H1 (cell line): ENCODE measurements around the gene SLC35F6. TPM values are rescaled to one million over a fixed set of nuclear protein-coding genes. Genes with fewer than 3 reads are reported as not detected.
A peak's percentile ranks its signal among the peaks of the same experiment; 100 is the strongest.

Experiments
- CTCF ChIA-PET: fragments of 300-600 bp; sonication (Branson Sonifier 250); formaldehyde crosslinking; loops from one replicate; lab custom pipeline; 2021; ENCODE audit not compliant: partially characterized antibody; lab: Charles Lee
- POLR2A ChIA-PET: fragments of 300-600 bp; sonication (Branson Sonifier 250); formaldehyde crosslinking; loops from one replicate; lab custom pipeline; 2021; ENCODE audit warnings: inconsistent platforms; ENCODE audit not compliant: partially characterized antibody; lab: Charles Lee
- DNase-seq, 2 experiments: peaks; one replicate each; pipeline versions ENCODE4 v3.0.0 to v3.0.0-alpha.2; 2010 to 2022; ENCODE audit warnings: low spot score in 2 of 2, low read depth in 1 of 2, mixed read lengths in 1 of 2
- FAIRE-seq: peaks from 2 replicates; lab custom pipeline; 2011; peaks lifted over from hg19 to GRCh38; lab: Jason Lieb, UNC
- H2AFZ ChIP-seq: 2 replicates; pipeline ENCODE4 v1.8.1; 2012; ENCODE audit warnings: low read length, inconsistent platforms
- H2AK5ac ChIP-seq: 2 replicates; pipeline ENCODE4 v1.6.1; 2013; ENCODE audit warnings: low read depth, low read length
- H2BK120ac ChIP-seq: replicated peaks from 2 replicates; pipeline ENCODE3; 2013; ENCODE audit warnings: low read depth, low read length, inconsistent platforms
- H2BK12ac ChIP-seq: 2 replicates; pipeline ENCODE4 v1.6.1; 2013; ENCODE audit warnings: low read depth, low read length
- H2BK15ac ChIP-seq: 2 replicates; pipeline ENCODE4 v1.6.1; 2013; ENCODE audit warnings: low read length
- H2BK20ac ChIP-seq: 2 replicates; pipeline ENCODE4 v1.6.1; 2013; ENCODE audit warnings: low read length
- H2BK5ac ChIP-seq: 2 replicates; pipeline ENCODE4 v1.6.1; 2013; ENCODE audit warnings: low read depth, low read length
- H3K14ac ChIP-seq: 2 replicates; pipeline ENCODE4 v1.6.1; 2013; ENCODE audit warnings: inconsistent platforms; ENCODE audit not compliant: insufficient read length
- H3K18ac ChIP-seq: 2 replicates; pipeline ENCODE4 v1.6.1; 2013; ENCODE audit warnings: low read length; ENCODE audit errors: extremely low read depth
- H3K23ac ChIP-seq: 2 replicates; pipeline ENCODE4 v1.6.1; 2013; ENCODE audit warnings: inconsistent platforms; ENCODE audit not compliant: insufficient read length
- H3K23me2 ChIP-seq: 2 replicates; pipeline ENCODE4 v1.6.1; 2013; ENCODE audit warnings: low read depth, low read length
- H3K27ac ChIP-seq: 2 replicates; pipeline ENCODE4 v1.6.1; 2011; ENCODE audit warnings: low read depth, low read length, inconsistent platforms
- H3K27me3 ChIP-seq, 4 experiments: replicated peaks in 1 of 4; 1 replicate in 1 of 4; 2 replicates in 3 of 4; pipeline versions ENCODE4 v1.6.1 to v1.8.1; 2011 to 2013; ENCODE audit warnings: low read length in 3 of 4, mild to moderate bottlenecking in 3 of 4, inconsistent platforms in 2 of 4, mixed read lengths in 2 of 4, moderate library complexity in 1 of 4; ENCODE audit not compliant: control insufficient read depth in 3 of 4, insufficient read depth in 3 of 4; ENCODE audit errors: extremely low read depth in 1 of 4
- H3K36me3 ChIP-seq, 4 experiments: 2 replicates each; pipeline versions ENCODE4 v1.6.1 to v1.8.1; 2011 to 2013; ENCODE audit warnings: mild to moderate bottlenecking in 4 of 4, low read length in 3 of 4, moderate library complexity in 2 of 4, control low read depth in 1 of 4, inconsistent platforms in 1 of 4; ENCODE audit not compliant: insufficient read depth in 4 of 4, control insufficient read depth in 2 of 4
- H3K4ac ChIP-seq: replicated peaks from 2 replicates; pipeline ENCODE3; 2013; ENCODE audit warnings: low read length, low read depth, mixed read lengths, inconsistent platforms; ENCODE audit not compliant: insufficient read length
- H3K4me1 ChIP-seq, 4 experiments: replicated peaks in 1 of 4; 1 replicate in 1 of 4; 2 replicates in 3 of 4; pipeline versions ENCODE4 v1.6.1 to v1.8.1; 2011 to 2013; ENCODE audit warnings: low read length in 3 of 4, inconsistent platforms in 2 of 4, mixed read lengths in 1 of 4; ENCODE audit not compliant: insufficient read depth in 4 of 4, control insufficient read depth in 3 of 4
- H3K4me2 ChIP-seq, 2 experiments: 2 replicates each; pipeline versions ENCODE4 v1.6.1 to v1.8.1; 2011 to 2013; ENCODE audit warnings: low read depth in 2 of 2, low read length in 2 of 2, control low read depth in 1 of 2, inconsistent platforms in 1 of 2, mild to moderate bottlenecking in 1 of 2; ENCODE audit not compliant: insufficient read depth in 1 of 2
- H3K4me3 ChIP-seq, 4 experiments: fragments of 200-600, 300-600 bp in 1 of 4; sonication (generic), shearing (Covaris generic), sonication (Bioruptor Twin) in 1 of 4; 2 replicates each; pipeline versions ENCODE4 v1.5.1 to v1.8.1; 2011 to 2016; ENCODE audit warnings: low read length in 4 of 4, low read depth in 3 of 4, control low read depth in 2 of 4, inconsistent platforms in 2 of 4, mild to moderate bottlenecking in 2 of 4, mixed read lengths in 1 of 4, moderate library complexity in 1 of 4; ENCODE audit not compliant: insufficient read depth in 2 of 4; ENCODE audit errors: extremely low read depth in 1 of 4
- H3K56ac ChIP-seq: replicated peaks from 2 replicates; pipeline ENCODE3; 2013; ENCODE audit warnings: low read depth, mild to moderate bottlenecking, mixed read lengths, low read length, inconsistent platforms; ENCODE audit not compliant: insufficient read length
- H3K79me1 ChIP-seq: 2 replicates; pipeline ENCODE4 v1.6.1; 2013; ENCODE audit warnings: low read depth, low read length, control low read depth
- H3K79me2 ChIP-seq, 2 experiments: 2 replicates each; pipeline versions ENCODE4 v1.6.1 to v1.8.1; 2012 to 2013; ENCODE audit warnings: low read length in 2 of 2, mild to moderate bottlenecking in 2 of 2, inconsistent platforms in 1 of 2; ENCODE audit not compliant: insufficient read depth in 2 of 2, control insufficient read depth in 1 of 2
- H3K9ac ChIP-seq, 4 experiments: replicated peaks in 1 of 4; 1 replicate in 1 of 4; 2 replicates in 3 of 4; pipeline versions ENCODE4 v1.6.1 to v1.8.1; 2011 to 2013; ENCODE audit warnings: low read depth in 3 of 4, low read length in 3 of 4, control low read depth in 2 of 4, mild to moderate bottlenecking in 2 of 4, moderate library complexity in 2 of 4, inconsistent platforms in 1 of 4; ENCODE audit errors: extremely low read depth in 1 of 4
- H3K9me3 ChIP-seq, 2 experiments: 2 replicates each; pipeline versions ENCODE4 v1.6.1 to v1.8.1; 2012 to 2013; ENCODE audit warnings: mild to moderate bottlenecking in 2 of 2, moderate library complexity in 2 of 2, control low read depth in 1 of 2, inconsistent platforms in 1 of 2, low read depth in 1 of 2, low read length in 1 of 2, mixed read lengths in 1 of 2; ENCODE audit not compliant: insufficient read depth in 2 of 2
- H4K20me1 ChIP-seq, 2 experiments: replicated peaks in 1 of 2; 2 replicates each; pipeline versions ENCODE3 to v1.8.1; 2011 to 2013; ENCODE audit warnings: inconsistent platforms in 2 of 2, low read length in 2 of 2, mild to moderate bottlenecking in 1 of 2; ENCODE audit not compliant: insufficient read depth in 2 of 2, control insufficient read depth in 1 of 2
- H4K5ac ChIP-seq: 2 replicates; pipeline ENCODE4 v1.6.1; 2013; ENCODE audit warnings: low read length, low read depth, mixed read lengths, inconsistent platforms; ENCODE audit not compliant: insufficient read length
- H4K8ac ChIP-seq: 2 replicates; pipeline ENCODE4 v1.8.0; 2013; ENCODE audit warnings: mild to moderate bottlenecking, moderate library complexity, low read length, inconsistent platforms; ENCODE audit not compliant: insufficient read depth; ENCODE audit errors: extremely low read depth
- H4K91ac ChIP-seq: replicated peaks from 2 replicates; pipeline ENCODE3; 2013; ENCODE audit warnings: low read length, mixed read lengths, inconsistent platforms; ENCODE audit not compliant: insufficient read length
- EP300 ChIP-seq, 2 experiments: IDR thresholded peaks; 1 replicate in 1 of 2; 2 replicates in 1 of 2; pipeline ENCODE4 v1.6.1; 2011 to 2012; ENCODE audit warnings: low read depth in 2 of 2, low read length in 2 of 2, mild to moderate bottlenecking in 2 of 2, borderline replicate concordance in 1 of 2, inconsistent platforms in 1 of 2, moderate library complexity in 1 of 2
- KDM1A ChIP-seq: fragments of 200-600, 300-600 bp; sonication (generic); IDR thresholded peaks from 2 replicates; pipeline ENCODE4 v1.7.1; 2016; ENCODE audit warnings: mild to moderate bottlenecking, low read length, borderline replicate concordance
- RBBP5 ChIP-seq: IDR thresholded peaks from 2 replicates; pipeline ENCODE4 v1.7.1; 2012; ENCODE audit warnings: low read depth, mild to moderate bottlenecking, inconsistent platforms, low read length, moderate library complexity, borderline replicate concordance
- WGBS, 2 experiments: shearing (Covaris generic) in 1 of 2; methylation state at CpG; one replicate each; pipeline versions ENCODE4 v1.1.6 to v1.1.7; 2013 to 2015; ENCODE audit warnings: low lambda C conversion rate in 2 of 2, mixed read lengths in 2 of 2, inconsistent platforms in 1 of 2, low coverage in 1 of 2, missing lambda C conversion rate in 1 of 2; ENCODE audit not compliant: insufficient replicate concordance in 2 of 2, insufficient coverage in 1 of 2, insufficient read length in 1 of 2; ENCODE audit errors: extremely low coverage in 1 of 2, missing lambda C conversion rate in 1 of 2; 5-methylcytosine and 5-hydroxymethylcytosine counted together
- polyA plus RNA-seq, 7 experiments: library from polyadenylated mRNA; depleted of rRNA in 3 of 7; stranded (reverse) in 5 of 7; unstranded in 2 of 7; fragments of >200 nt in 5 of 7; fragments of 200-250 nt in 2 of 7; gene quantifications; 1 replicate in 5 of 7; 2 replicates in 1 of 7; 4 replicates in 1 of 7; pipeline versions ENCODE4 v1.2.1 to v1.2.3, GENCODE V29; 2011 to 2013; ENCODE audit warnings: missing spikeins in 2 of 7, mixed read lengths in 2 of 7
- total RNA-seq: library from RNA; stranded (reverse); fragmentation: NEBNext Ultra II Directional; extraction: Animal tissue kit (Norgen Biotek cat#: 25700); gene quantifications from 2 replicates; pipeline ENCODE4 v1.2.1, GENCODE V29; 2021

SLC35F6 gene
- total and polyA plus RNA-seq, 2 of the 8 experiments (the other 6 are each of a cell fraction or from before 2014, with no cell fraction given): 11.2 to 13.5 TPM

GRCh38 chr2:26786207-26787028 lies 22.3 kb downstream of the SLC35F6 start:
- TF ChIP-seq KDM1A (0 out of 2 replicates have a peak, but pooled peaks have one; percentile 37), EP300 (IDR thresholded peaks at IDR 0.05; ENCODE audit: borderline replicate concordance in 1 of 2, low read depth in 2 of 2, low read length in 2 of 2) (no peak), RBBP5 (0 out of 2 replicates have a peak, but pooled peaks have one; percentile 46)
- Histone ChIP-seq H2BK20ac (no peak overlapping the region), H3K9ac (peak overlapping the region; percentile 51 to 85 (median 66)), H3K27ac (no peak overlapping the region), H2BK120ac (no peak overlapping the region), H2BK15ac (no peak overlapping the region), H3K79me2 (peaks cover 0 to 27% of the 10 kb centered on the region in 2 experiments; a peak in 3 of 4 replicates), H3K23ac (no peak overlapping the region), H3K27me3 (peaks cover 0 to 5% (median 4%) of the 10 kb centered on the region in 4 experiments; a peak in 2 of 7 replicates), H3K9me3 (no peaks in the 10 kb centered on the region), H3K36me3 (peaks cover 0 to 4% (median 1%) of the 10 kb centered on the region in 4 experiments; a peak in 2 of 8 replicates), H4K8ac (peak overlapping the region; percentile 74), H2BK12ac (peak overlapping the region; percentile 80; the same call in 1 of the 2 replicates), H2AFZ (peak overlapping the region; percentile 6; the same call in 1 of the 2 replicates), H3K18ac (peak overlapping the region; percentile 19; the same call in 1 of the 2 replicates), H3K14ac (no peak overlapping the region), H2AK5ac (no peak overlapping the region), H2BK5ac (no peak overlapping the region; the same call in 1 of the 2 replicates), H3K79me1 (peaks cover 10% of the 10 kb centered on the region; the same call in 1 of the 2 replicates), H3K56ac (peak overlapping the region; percentile 84), H4K20me1 (peaks cover 0 to 14% of the 10 kb centered on the region in 2 experiments), H4K91ac (peak overlapping the region; percentile 42), H3K4me3 (peak overlapping the region; percentile 71 to 87 (median 74)), H3K4ac (no peak overlapping the region), H3K4me1 (peaks cover 0 to 1% (median 0%) of the 10 kb centered on the region in 4 experiments; a peak in 2 of 7 replicates), H4K5ac (no peak overlapping the region), H3K23me2 (peaks cover 8% of the 10 kb centered on the region), H3K4me2 (peak overlapping the region; percentile 64 to 76)
- POLR2A ChIA-PET: interaction anchor here (0.6 to 1.4 kb wide), 7 partner anchors 11 to 60 kb away, joined by 3 to 5 read pairs (median 3); no protein-coding TSS in a partner anchor
- DNase-seq: peak in 1 of 2 experiments; percentile 75
- no peak for FAIRE-seq
- 19% methylated on average over 34 of the region's 55 CpGs; no CpG with 5 or more reads in 1 of the 2 experiments for WGBS, 2 experiments
- CTCF ChIA-PET: interaction anchor here (0.6 to 1.0 kb wide), 4 partner anchors 10 to 231 kb away, joined by 3 to 4 read pairs (median 3); no protein-coding TSS in a partner anchor
